HepG2 (cell line): ENCODE data around the gene DCLK1. TPM values are rescaled to one million over a fixed set of nuclear protein-coding genes. Genes with fewer than 3 reads are reported as not detected.

ENCODE experiments used
- ATAC-seq: fragments of 200-7000 bp; cut with Tn5 transposase; 3 replicates; pipeline ENCODE4 v1.9.1; 2020; ENCODE audit warnings: mild to moderate bottlenecking, moderate library complexity
- BruUV-seq: library from RNA; stranded (reverse); fragments of 400-500 nt; replicated peaks from 2 replicates; lab custom pipeline; 2021; lab: Mats Ljungman, UMichigan
- CTCF ChIA-PET: fragments of 300-600 bp; formaldehyde crosslinking; extraction: SDS; loops from one replicate; lab custom pipeline; 2021; ENCODE audit warnings: low total read pairs, inconsistent platforms, low intra/inter-chr PET ratio; lab: Yijun Ruan, JAX
- POLR2A ChIA-PET: fragments of 350-600 bp; sonication (Branson Sonifier 250); formaldehyde crosslinking; loops from one replicate; lab custom pipeline; 2020; ENCODE audit warnings: antibody characterized with exemption, inconsistent platforms; lab: Yijun Ruan, JAX
- DNase-seq: peaks from one replicate; pipeline ENCODE4 v3.0.0-alpha.2; 2015; ENCODE audit warnings: low spot score
- FAIRE-seq: peaks from 3 replicates; lab custom pipeline; 2011; peaks lifted over from hg19 to GRCh38; lab: Jason Lieb, UNC
- H2AFZ ChIP-seq: one replicate; pipeline ENCODE4 v1.6.1; 2011; ENCODE audit warnings: low read length, inconsistent platforms
- H3K27ac ChIP-seq: fragments of 300-600 bp; 3 replicates; pipeline ENCODE4 v1.8.0; 2011; ENCODE audit warnings: mixed run types, mild to moderate bottlenecking, mixed read lengths, low read length, inconsistent platforms; ENCODE audit not compliant: insufficient read depth; ENCODE audit errors: extremely low read length
- H3K27me3 ChIP-seq, 2 experiments: fragments of 200-600 bp in 1 of 2; 2 replicates in 1 of 2; 3 replicates in 1 of 2; pipeline versions ENCODE4 v1.6.0 to v1.8.0; 2011; ENCODE audit warnings: low read length in 2 of 2, mild to moderate bottlenecking in 2 of 2, moderate library complexity in 2 of 2, inconsistent platforms in 1 of 2; ENCODE audit not compliant: insufficient read depth in 2 of 2, control insufficient read depth in 1 of 2
- H3K36me3 ChIP-seq, 2 experiments: fragments of 200-600 bp in 1 of 2; replicated peaks in 1 of 2; 2 replicates in 1 of 2; 3 replicates in 1 of 2; pipeline versions ENCODE4 v1.5.1 to v1.8.0; 2011; ENCODE audit warnings: low read length in 2 of 2, inconsistent platforms in 1 of 2; ENCODE audit not compliant: insufficient read depth in 2 of 2, control insufficient read depth in 1 of 2
- H3K4me1 ChIP-seq: 2 replicates; pipeline ENCODE4 v1.5.1; 2012; ENCODE audit warnings: low read length, inconsistent platforms; ENCODE audit not compliant: insufficient read depth
- H3K4me2 ChIP-seq: 2 replicates; pipeline ENCODE4 v1.6.0; 2011; ENCODE audit warnings: low read depth, low read length, inconsistent platforms
- H3K4me3 ChIP-seq, 3 experiments: fragments of 200-600 bp in 1 of 3; sonication (generic), shearing (Covaris generic) in 1 of 3; replicated peaks in 1 of 3; 2 replicates each; pipeline ENCODE4 v1.5.1; 2011 to 2016; ENCODE audit warnings: low read length in 3 of 3, inconsistent platforms in 2 of 3, low read depth in 2 of 3, mild to moderate bottlenecking in 2 of 3, control low read depth in 1 of 3, mixed read lengths in 1 of 3; ENCODE audit not compliant: insufficient read depth in 1 of 3
- H3K79me2 ChIP-seq: one replicate; pipeline ENCODE4 v1.6.1; 2011; ENCODE audit warnings: low read length, inconsistent platforms; ENCODE audit not compliant: insufficient read depth
- H3K9ac ChIP-seq: 2 replicates; pipeline ENCODE4 v1.6.0; 2011; ENCODE audit warnings: mild to moderate bottlenecking, low read depth, low read length, inconsistent platforms; ENCODE audit not compliant: insufficient read depth
- H3K9me3 ChIP-seq: 2 replicates; pipeline ENCODE4 v1.5.1; 2012; ENCODE audit warnings: mild to moderate bottlenecking, low read length
- H4K20me1 ChIP-seq: 2 replicates; pipeline ENCODE4 v1.6.0; 2011; ENCODE audit warnings: inconsistent platforms, mild to moderate bottlenecking, low read length, moderate library complexity; ENCODE audit not compliant: insufficient read depth
- CBX1 ChIP-seq: IDR thresholded peaks from one replicate; pipeline ENCODE4 v1.6.1; 2016; ENCODE audit warnings: antibody characterized with exemption, low read depth
- ESRRA ChIP-seq: sonication (generic); formaldehyde crosslinking; IDR thresholded peaks from 2 replicates; pipeline ENCODE4 v1.5.1; 2020; ENCODE audit warnings: mild to moderate bottlenecking, low read depth, missing genetic modification reagents
- GLI4 ChIP-seq: sonication (generic); formaldehyde crosslinking; IDR thresholded peaks from 2 replicates; pipeline ENCODE4 v1.5.1; 2020; ENCODE audit warnings: missing genetic modification reagents, mild to moderate bottlenecking, moderate library complexity, borderline replicate concordance
- HOXA9 ChIP-seq: sonication (generic); formaldehyde crosslinking; IDR thresholded peaks from 2 replicates; pipeline ENCODE4 v1.8.1; 2022; ENCODE audit warnings: missing genetic modification reagents, mild to moderate bottlenecking, moderate library complexity, borderline replicate concordance
- MED13 ChIP-seq: sonication (generic); formaldehyde crosslinking; IDR thresholded peaks from 2 replicates; pipeline ENCODE4 v1.5.0; 2020; ENCODE audit warnings: missing genetic modification reagents
- NR2F1 ChIP-seq, 2 experiments: fragments of 450-650 bp in 1 of 2; formaldehyde crosslinking in 1 of 2; IDR thresholded peaks; 2 replicates each; pipeline versions ENCODE4 v1.5.0 to v1.6.1; 2016 to 2020; ENCODE audit warnings: mild to moderate bottlenecking in 1 of 2, missing compliant biosample characterization in 1 of 2, missing genetic modification reagents in 1 of 2, moderate library complexity in 1 of 2
- RBFOX2 ChIP-seq: fragments of 200-400 bp; formaldehyde crosslinking; IDR thresholded peaks from 2 replicates; pipeline ENCODE4 v1.6.1; 2017; ENCODE audit warnings: low read depth, mild to moderate bottlenecking, low read length
- RCOR2 ChIP-seq: IDR thresholded peaks from 2 replicates; pipeline ENCODE4 v1.6.1; 2016; ENCODE audit warnings: missing biosample characterization, missing genetic modification reagents
- TRAFD1 ChIP-seq: sonication (generic); formaldehyde crosslinking; IDR thresholded peaks from 2 replicates; pipeline ENCODE4 v1.5.1; 2020; ENCODE audit warnings: missing genetic modification reagents, mild to moderate bottlenecking, borderline replicate concordance
- ZBTB42 ChIP-seq: sonication (generic); formaldehyde crosslinking; IDR thresholded peaks from 2 replicates; pipeline ENCODE4 v1.5.0; 2020; ENCODE audit warnings: mild to moderate bottlenecking, missing genetic modification reagents
- ZNF160 ChIP-seq: sonication (generic); formaldehyde crosslinking; IDR thresholded peaks from 2 replicates; pipeline ENCODE4 v1.8.0; 2022; ENCODE audit warnings: mild to moderate bottlenecking, inconsistent platforms, missing genetic modification reagents
- ZNF446 ChIP-seq: sonication (generic); formaldehyde crosslinking; IDR thresholded peaks from 2 replicates; pipeline ENCODE4 v1.5.0; 2020; ENCODE audit warnings: mild to moderate bottlenecking, missing genetic modification reagents
- ZNF841 ChIP-seq: sonication (generic); formaldehyde crosslinking; IDR thresholded peaks from 2 replicates; pipeline ENCODE4 v1.8.1; 2023; ENCODE audit warnings: missing genetic modification reagents, borderline replicate concordance
- WGBS: methylation state at CpG from one replicate; pipeline ENCODE4 v1.1.6; 2017; ENCODE audit warnings: low lambda C conversion rate; 5-methylcytosine and 5-hydroxymethylcytosine counted together
- in situ Hi-C: cut with HindIII; loops from 2 replicates; pipeline ENCODE4 v1.10.0; 2017; ENCODE audit warnings: low pct_unique_long_range_greater_than_20kb; ENCODE audit not compliant: extremely low pct_ligation_motif_present
- intact Hi-C: fragments of 100-400 bp; cut with micrococcal nuclease; formaldehyde crosslinking; loops from one replicate; pipeline ENCODE4 v1.10.0; 2022; ENCODE audit not compliant: unreplicated experiment
- polyA plus RNA-seq, 8 experiments: library from polyadenylated mRNA; depleted of rRNA in 3 of 8; stranded (reverse) in 7 of 8; unstranded in 1 of 8; fragments of >200 nt; fragmentation: Illumina TruSeq in 4 of 8; extraction: Trizol in 4 of 8; gene quantifications; 2 replicates each; pipeline versions ENCODE4 v1.2.1 to v1.2.3, GENCODE V29; 2011 to 2016; ENCODE audit warnings: low read depth in 4 of 8, missing spikeins in 1 of 8, mixed read lengths in 1 of 8; ENCODE audit not compliant: insufficient read depth in 1 of 8
- total RNA-seq, 5 experiments: library from RNA; depleted of rRNA; stranded (reverse); fragments of >200 nt; fragmentation: Illumina TruSeq; extraction: Trizol; gene quantifications; 2 replicates each; pipeline ENCODE4 v1.2.3, GENCODE V29; 2016; ENCODE audit warnings: low read depth in 1 of 5
- TF ChIP-seq, protein P1 (sequence below): sonication (generic); formaldehyde crosslinking; IDR thresholded peaks from 2 replicates; pipeline ENCODE4 v1.5.1; 2020; ENCODE audit warnings: missing genetic modification reagents, mild to moderate bottlenecking, borderline replicate concordance

Gene DCLK1
- total and polyA plus RNA-seq, 2 of the 13 experiments (the other 11 are each of a cell fraction or from before 2014, with no cell fraction given): not detected

GRCh38 chr13:36068566-36068965 lies 62.6 kb downstream of the DCLK1 start (continued):
- TF ChIP-seq, protein P1, sequence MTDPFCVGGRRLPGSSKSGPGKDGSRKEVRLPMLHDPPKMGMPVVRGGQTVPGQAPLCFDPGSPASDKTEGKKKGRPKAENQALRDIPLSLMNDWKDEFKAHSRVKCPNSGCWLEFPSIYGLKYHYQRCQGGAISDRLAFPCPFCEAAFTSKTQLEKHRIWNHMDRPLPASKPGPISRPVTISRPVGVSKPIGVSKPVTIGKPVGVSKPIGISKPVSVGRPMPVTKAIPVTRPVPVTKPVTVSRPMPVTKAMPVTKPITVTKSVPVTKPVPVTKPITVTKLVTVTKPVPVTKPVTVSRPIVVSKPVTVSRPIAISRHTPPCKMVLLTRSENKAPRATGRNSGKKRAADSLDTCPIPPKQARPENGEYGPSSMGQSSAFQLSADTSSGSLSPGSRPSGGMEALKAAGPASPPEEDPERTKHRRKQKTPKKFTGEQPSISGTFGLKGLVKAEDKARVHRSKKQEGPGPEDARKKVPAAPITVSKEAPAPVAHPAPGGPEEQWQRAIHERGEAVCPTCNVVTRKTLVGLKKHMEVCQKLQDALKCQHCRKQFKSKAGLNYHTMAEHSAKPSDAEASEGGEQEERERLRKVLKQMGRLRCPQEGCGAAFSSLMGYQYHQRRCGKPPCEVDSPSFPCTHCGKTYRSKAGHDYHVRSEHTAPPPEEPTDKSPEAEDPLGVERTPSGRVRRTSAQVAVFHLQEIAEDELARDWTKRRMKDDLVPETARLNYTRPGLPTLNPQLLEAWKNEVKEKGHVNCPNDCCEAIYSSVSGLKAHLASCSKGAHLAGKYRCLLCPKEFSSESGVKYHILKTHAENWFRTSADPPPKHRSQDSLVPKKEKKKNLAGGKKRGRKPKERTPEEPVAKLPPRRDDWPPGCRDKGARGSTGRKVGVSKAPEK (CRISPR knock-in tag): no peak
- TF ChIP-seq GLI4 (CRISPR knock-in tag): no peak

GRCh38 chr13:36067746-36068381 lies 63.3 kb downstream of the DCLK1 start:
- Histone ChIP-seq H3K4me1 (no peaks in the 10 kb centered on the region), H3K79me2 (no peaks in the 10 kb centered on the region), H3K9ac (no peak overlapping the region), H2AFZ (no peak overlapping the region), H3K4me3 (no peak overlapping the region), H4K20me1 (no peaks in the 10 kb centered on the region), H3K27ac (no peak overlapping the region), H3K27me3 (no peaks in the 10 kb centered on the region), H3K4me2 (no peak overlapping the region), H3K9me3 (no peaks in the 10 kb centered on the region), H3K36me3 (no peaks in the 10 kb centered on the region)
- no peak for ATAC-seq
- 1% methylated on average over 3 of the region's 3 CpGs for WGBS
- no TSS peak for BruUV-seq
- in situ Hi-C loops (no loop called here), intact Hi-C loops (no loop called here)
- no peak for FAIRE-seq
- no peak for DNase-seq
- CTCF ChIA-PET: no interaction called here
- TF ChIP-seq CBX1 (no peak), NR2F1 (CRISPR knock-in tag; IDR thresholded peaks at IDR 0.05) (no peak), ZNF160 (CRISPR knock-in tag) (no peak), ZNF841 (no peak), HOXA9 (no peak), RBFOX2 (no peak), TRAFD1 (CRISPR knock-in tag) (no peak), RCOR2 (CRISPR knock-in tag) (no peak), ZNF446 (CRISPR knock-in tag) (no peak), MED13 (CRISPR knock-in tag) (no peak), ESRRA (no peak), ZBTB42 (CRISPR knock-in tag) (no peak)
- POLR2A ChIA-PET: no interaction called here
